ENCODE data around the gene POMT2.
A peak's percentile ranks its signal among the peaks of the same experiment; 100 is the strongest.
"Not testable (repeated sequence)": the region's sequence is repeated elsewhere in the genome, so short reads cannot be mapped to it uniquely, and the experiment has no call there.

Gene POMT2

DNA sequence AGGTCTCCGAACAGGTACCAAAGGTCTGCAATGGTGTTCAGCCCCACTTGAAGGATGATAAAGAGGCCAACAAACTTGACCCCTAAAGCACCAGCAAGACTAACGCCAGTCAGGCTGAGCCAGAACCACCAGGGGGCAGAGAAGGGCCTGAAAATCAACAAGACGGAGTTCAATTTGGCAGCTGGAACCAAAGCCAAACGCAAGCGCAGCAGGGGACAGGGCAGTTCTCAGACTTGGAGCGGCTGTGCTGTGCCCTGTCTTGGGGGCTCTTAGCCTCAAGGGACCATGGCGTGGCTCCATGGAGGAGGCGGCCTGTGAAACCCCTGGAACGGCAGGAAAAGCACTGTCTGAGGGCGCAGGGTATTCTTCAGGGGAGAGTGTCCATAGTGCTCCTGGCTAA, 19.6 kb downstream of the POMT2 start:
- peak; percentile 38 for DNase-seq (ENCODE audit: low spot score)

- no peak for DNase-seq (ENCODE audit: low spot score)
Observed at GRCh38 chr14:77299771-77300170, 20.9 kb downstream of the POMT2 start.

GRCh38 chr14:77296906-77297305, 23.8 kb downstream of the POMT2 start:
- no peak for DNase-seq (ENCODE audit: low spot score)

GRCh38 chr14:77296155-77296554, 24.5 kb downstream of the POMT2 start:
- no peak for DNase-seq (ENCODE audit: low spot score)

- DNase-seq (ENCODE audit: low spot score), result no peak
Observed at GRCh38 chr14:77290705-77291104, 30.0 kb downstream of the POMT2 start.

- DNase-seq (ENCODE audit: low spot score), result no peak
Observed at GRCh38 chr14:77286576-77286975, 34.1 kb downstream of the POMT2 start.

DNA sequence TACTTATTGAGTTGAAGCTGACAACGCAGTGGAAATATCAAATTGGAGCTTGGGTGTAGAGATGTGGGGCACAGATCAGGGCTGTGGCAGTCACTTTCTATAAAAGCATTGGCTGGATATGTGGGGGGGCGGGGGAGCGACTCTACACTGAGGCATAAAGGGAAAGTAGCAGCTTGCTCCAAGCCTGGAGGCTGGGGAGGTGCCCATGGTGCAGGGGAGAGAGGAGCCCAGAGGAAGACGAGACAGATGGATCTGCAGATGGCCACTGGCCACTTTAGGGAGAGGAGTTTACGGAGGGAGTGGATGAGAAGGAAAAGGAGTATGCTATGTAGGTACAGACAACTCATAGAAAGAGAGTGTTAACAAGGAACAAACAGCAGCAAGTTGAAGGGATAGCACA, 36.2 kb downstream of the POMT2 start:
- no peak for DNase-seq (ENCODE audit: low spot score)

DNA sequence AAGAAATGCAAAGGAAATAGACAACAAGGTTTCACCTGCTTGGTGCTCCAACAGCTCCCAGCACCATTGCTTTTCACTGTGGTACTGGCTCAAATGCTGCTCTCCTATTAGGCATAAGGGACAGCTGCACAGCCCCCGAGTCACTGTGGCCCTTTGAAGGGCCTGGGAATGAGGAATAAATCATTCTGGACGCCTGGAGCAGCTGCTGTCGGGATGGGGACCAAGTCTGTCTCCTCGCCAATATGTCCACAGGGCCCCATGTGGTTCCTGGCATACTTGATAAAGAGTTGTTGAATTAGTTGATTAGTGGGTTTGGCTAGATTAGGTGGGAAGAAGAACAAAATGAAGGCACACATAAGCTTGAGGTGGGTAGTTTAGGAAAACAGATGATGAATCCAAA, 36.6 kb downstream of the POMT2 start:
- no peak for DNase-seq (ENCODE audit: low spot score)

GRCh38 chr14:77281852-77282410, 38.8 kb downstream of the POMT2 start:
- no peak for DNase-seq (ENCODE audit: low spot score)

- DNase-seq (ENCODE audit: low spot score), result not testable (repeated sequence)
Observed at GRCh38 chr14:77280921-77281320, 39.8 kb downstream of the POMT2 start.

DNA sequence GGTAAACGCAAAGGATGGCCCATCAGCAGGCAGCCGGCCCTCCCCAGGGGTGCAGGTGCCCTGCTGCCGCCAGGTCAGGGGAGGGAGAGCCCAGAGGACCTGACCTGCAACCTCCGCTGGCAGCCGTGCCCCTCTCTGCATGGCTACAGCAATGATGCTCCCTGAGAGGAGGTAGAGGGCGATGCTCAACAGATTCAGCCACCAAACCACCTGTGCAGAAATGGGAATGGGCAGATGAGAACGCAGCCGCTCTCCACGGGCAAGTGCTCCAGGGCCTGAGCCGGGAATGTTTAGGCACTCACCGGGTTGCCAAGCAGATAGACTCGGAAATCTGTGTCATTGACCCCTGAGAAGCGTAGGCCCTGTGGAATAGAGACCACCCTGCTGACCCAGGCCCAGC, 41.0 kb downstream of the POMT2 start:
- DNase-seq (ENCODE audit: low spot score), result no peak

DNA sequence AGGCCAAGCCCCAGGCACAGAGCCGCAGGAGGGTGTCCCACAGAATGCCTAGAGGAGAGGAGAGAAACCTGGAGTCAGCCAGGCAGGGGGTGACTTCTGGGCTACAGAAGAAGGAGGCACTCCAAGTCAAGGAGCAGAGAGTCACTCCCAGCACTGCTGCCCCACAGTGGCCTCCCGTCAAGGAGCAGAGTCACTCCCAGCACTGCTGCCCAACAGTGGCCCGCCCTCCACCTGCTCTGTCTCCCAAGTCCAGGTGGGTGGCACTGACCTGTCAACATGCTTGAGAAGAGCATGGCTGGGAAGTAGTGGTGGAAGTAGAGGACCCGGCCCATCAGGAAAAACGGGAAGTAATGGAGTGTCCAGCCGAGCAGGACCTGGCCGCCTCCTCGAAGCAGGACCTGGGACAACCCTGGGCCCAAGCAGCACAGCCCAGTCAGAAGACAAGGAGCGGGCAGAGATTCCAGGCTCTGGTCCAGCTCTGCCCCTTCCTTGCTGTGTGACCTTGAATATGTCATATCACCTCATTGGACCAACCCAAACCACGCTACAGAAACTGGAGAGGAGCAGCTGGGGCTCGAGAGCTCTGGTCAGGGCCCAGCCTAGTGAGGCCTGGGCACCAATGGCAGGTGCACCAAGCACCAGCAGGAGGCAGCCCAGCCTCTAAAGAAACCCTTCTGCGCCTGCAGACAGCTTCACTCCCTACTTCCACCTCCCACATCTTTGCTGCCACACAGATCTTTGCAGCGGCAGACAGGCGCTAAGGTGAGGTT, 42.0 kb downstream of the POMT2 start:
- DNase-seq (ENCODE audit: low spot score), result no peak

DNA sequence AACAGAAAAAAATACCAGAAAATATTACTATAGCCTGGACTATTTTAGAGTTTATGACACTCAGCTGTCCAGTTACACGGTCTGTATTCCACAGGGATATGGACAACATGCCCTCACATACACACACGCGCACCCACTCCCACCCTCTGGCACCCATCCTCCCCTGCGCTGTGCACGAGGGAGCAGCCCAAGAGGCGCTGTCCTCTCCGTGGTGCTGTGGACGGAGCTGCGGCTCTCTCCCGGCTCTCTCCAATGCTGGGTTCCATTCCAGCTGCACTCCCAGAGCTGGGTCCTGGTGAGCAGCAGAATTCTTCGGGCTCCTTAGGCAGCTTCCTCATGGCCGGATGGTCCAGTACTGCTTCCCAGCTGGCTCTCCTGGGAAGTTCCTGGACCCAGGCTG, 43.7 kb downstream of the POMT2 start:
- no peak for DNase-seq (ENCODE audit: low spot score)

- no peak for DNase-seq (ENCODE audit: low spot score)
Observed at GRCh38 chr14:77276295-77276935, 44.3 kb downstream of the POMT2 start.

DNA sequence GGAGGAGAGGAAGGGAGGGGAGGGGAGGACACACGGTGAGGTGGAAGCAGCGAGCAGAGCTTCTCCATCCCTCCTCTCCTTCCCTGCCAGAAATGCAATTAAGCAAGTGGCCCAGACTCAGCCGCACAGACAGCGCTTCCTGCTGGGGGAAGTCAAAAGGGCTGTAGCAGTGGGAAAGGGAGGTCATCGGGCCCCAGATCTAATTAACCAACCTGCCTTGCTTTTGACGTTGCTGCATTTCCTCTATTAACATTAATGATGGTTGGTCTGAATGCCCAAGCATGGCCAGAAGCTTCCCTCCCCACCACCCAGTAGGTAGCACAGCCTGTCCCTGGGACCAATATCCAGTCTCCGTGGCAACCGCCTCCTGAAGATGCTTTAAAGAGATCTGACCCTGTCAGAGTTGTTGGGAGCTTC, 45.1 kb downstream of the POMT2 start:
- no peak for DNase-seq (ENCODE audit: low spot score)

- DNase-seq (ENCODE audit: low spot score), result no peak
Observed at GRCh38 chr14:77275041-77275580, 45.6 kb downstream of the POMT2 start.

DNA sequence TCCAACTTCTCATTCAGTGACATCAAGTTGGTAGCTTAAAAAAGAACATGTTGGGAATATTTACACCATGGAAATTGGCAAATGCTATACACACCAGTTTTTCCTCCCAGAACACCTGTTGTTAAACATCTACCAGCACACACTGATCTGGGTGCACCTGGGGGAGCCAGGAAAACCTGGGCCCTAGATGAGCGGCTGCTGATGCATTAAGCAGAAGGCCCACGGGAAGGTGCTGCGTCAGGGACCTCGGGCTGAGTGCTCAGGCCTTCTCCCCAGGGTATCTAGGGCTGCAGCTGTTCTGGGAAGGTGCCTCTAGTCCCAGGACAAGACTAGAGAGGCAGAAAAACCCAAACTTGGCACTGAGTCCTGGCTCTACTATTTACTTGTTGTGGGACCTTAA, 46.9 kb downstream of the POMT2 start:
- no peak for DNase-seq (ENCODE audit: low spot score)

DNA sequence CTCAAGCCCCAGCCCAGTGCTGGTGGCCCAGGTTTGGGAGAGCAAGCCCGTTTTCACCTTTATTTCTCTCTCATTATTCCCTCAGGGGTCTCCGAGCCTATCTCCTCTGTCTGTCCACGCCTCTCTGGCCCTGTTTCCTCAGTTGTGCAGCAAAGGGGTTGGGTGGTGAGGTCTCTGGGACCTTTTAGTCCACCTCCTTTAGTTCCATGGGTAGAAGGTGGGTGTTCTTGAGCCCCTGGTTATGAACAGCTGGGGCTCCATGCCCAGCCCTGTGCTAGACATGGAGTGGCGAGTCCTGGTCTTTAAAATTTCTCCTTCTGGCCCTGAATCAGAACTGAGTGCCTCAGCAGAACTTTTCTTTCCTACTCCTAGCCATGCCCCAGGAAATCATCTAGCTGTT, 48.4 kb downstream of the POMT2 start:
- no peak for DNase-seq (ENCODE audit: low spot score)

GRCh38 chr14:77271113-77271710, 49.5 kb downstream of the POMT2 start, which contains the start of gene NGB:
TSS of gene NGB (minus strand) at chr14:77271206. CDS start at chr14:77270937, 269 bp downstream.
- no peak for DNase-seq (ENCODE audit: low spot score)

DNA sequence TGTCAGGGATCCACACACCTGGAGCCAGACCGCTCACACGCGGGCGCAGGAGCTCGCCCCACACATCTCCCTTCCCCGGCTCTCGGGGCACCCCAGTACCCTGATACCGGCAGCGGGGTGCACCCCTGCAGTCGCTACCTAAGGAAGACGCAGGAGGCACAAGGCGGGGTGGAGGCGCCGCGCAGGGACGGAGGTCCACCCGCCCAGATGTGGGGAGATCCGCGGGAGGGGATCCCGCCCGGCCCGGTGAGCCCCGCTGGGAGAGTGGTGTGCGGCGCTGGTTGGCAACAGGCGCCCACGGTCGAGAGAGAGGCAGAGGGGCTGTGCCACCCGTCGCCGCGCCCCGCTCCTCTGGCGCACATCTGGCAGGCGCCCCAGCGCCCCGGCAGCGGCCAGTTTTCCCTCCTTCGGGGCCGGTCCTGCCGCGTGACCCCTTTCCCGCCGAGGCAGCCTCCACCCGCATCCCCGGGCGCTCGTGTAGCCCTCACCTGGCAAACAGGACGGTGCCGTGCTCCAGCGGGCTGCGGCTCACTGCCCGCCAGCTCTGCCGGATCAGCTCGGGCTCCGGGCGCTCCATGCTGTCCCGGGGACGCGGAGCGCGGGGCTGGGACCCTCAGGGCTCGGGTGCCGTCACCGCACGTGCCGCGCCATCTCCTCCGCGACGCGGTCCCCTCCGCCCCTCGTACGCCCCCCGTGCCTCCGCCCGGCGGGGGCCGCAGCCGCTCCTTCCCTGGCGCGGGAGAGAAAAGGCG, 50.1 kb downstream of the POMT2 start:
- DNase-seq (ENCODE audit: low spot score), result no peak

DNA sequence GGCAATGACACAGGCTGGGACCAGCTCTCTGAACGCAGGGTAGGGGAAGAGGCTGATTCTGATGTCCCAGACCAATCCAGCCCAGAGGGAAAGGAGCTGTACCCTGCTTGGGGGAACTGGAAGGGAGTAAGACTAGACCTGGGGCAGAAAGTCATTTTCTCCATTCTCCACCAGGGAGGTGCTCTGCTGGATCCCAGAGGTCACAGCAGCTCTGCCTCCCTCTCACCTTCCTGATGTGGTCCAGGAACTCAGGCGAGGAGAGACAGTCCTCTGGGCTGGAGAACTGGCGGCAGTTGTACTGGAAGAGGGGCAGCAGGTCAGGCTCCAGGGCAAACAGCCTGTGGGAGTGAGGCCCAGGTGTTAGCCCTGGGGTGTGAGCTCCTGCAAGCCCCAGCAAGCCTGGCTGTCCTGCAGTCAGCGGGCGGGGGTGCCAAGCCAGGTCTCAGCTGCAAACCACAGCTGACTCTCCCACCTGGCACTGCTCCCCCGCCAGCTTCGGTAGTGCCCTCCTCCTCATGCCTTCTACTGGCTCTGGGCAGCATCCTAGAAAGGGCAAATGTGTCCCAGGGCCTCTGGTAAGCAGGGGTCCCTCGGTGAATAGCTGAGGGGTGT, 51.6 kb downstream of the POMT2 start:
- DNase-seq (ENCODE audit: low spot score), result no peak

Data from CD4-positive, alpha-beta T cell treated with Interleukin-2 at 100 ng/mL for 4 hours (primary cell).